Adrenal gland (tissue), 5 donors: ENCODE measurements around the gene PTK6.

Experiments
- CTCF ChIP-seq, 6 experiments: fragments of 450-650 bp in 4 of 6; fragments of 200-600 bp in 2 of 6; sonication (generic) in 1 of 6; IDR thresholded peaks; 1 replicate in 5 of 6; 2 replicates in 1 of 6; pipeline versions ENCODE4 v1.5.1 to v1.8.0; 2016 to 2021; ENCODE audit warnings: antibody characterized with exemption in 6 of 6, mild to moderate bottlenecking in 2 of 6, moderate library complexity in 1 of 6
- POLR2A ChIP-seq, 2 donors: fragments of 450-650 bp; IDR thresholded peaks; one replicate each; pipeline ENCODE4 v1.6.1; 2017; ENCODE audit warnings: antibody characterized with exemption in 2 of 2, mild to moderate bottlenecking in 2 of 2, moderate library complexity in 1 of 2
- donor health status: DM: no; HTN: no; CAD: no.

GRCh38 chr20:63519668-63520503 is 17.3 kb downstream of the PTK6 start:
- no peak for TF ChIP-seq CTCF (IDR thresholded peaks at IDR 0.05)
- no peak for TF ChIP-seq POLR2A (IDR thresholded peaks at IDR 0.05)
